SJCRH30 (cell line): ENCODE results near the gene ACTN1. TPM values are rescaled to one million over a fixed set of nuclear protein-coding genes. Genes with fewer than 3 reads are reported as not detected.

Source experiments
- DNase-seq, 2 experiments: peaks; one replicate each; pipeline ENCODE4 v3.0.0-alpha.2; 2015 to 2020
- H3K27ac ChIP-seq: fragments of 250-450 bp; sonication (Bioruptor Pico); 2 replicates; pipeline ENCODE4 v1.5.1; 2020; ENCODE audit warnings: mild to moderate bottlenecking, moderate library complexity
- H3K27me3 ChIP-seq: fragments of 250-450 bp; sonication (Bioruptor Pico); 2 replicates; pipeline ENCODE4 v1.5.1; 2020; ENCODE audit warnings: mild to moderate bottlenecking, moderate library complexity
- H3K36me3 ChIP-seq: fragments of 250-450 bp; sonication (Bioruptor Pico); 2 replicates; pipeline ENCODE4 v1.5.1; 2020; ENCODE audit warnings: mild to moderate bottlenecking, moderate library complexity
- H3K4me1 ChIP-seq: fragments of 250-450 bp; sonication (Bioruptor Pico); 2 replicates; pipeline ENCODE4 v1.5.1; 2020; ENCODE audit warnings: mild to moderate bottlenecking, moderate library complexity
- H3K4me3 ChIP-seq: fragments of 250-450 bp; sonication (Bioruptor Pico); 2 replicates; pipeline ENCODE4 v1.5.1; 2020; ENCODE audit warnings: mild to moderate bottlenecking, moderate library complexity
- H3K9me3 ChIP-seq: fragments of 250-450 bp; sonication (Bioruptor Pico); replicated peaks from 2 replicates; pipeline ENCODE4 v1.5.1; 2020; ENCODE audit warnings: mild to moderate bottlenecking, moderate library complexity
- total RNA-seq: library from RNA; depleted of rRNA; stranded (reverse); fragments of >200 nt; shearing (Covaris generic); gene quantifications from 2 replicates; pipeline ENCODE4 v1.2.3, GENCODE V29; 2014; rRNA removed

The ACTN1 gene
- total RNA-seq, 1 experiment from 2014 or later, result 101 TPM

DNA sequence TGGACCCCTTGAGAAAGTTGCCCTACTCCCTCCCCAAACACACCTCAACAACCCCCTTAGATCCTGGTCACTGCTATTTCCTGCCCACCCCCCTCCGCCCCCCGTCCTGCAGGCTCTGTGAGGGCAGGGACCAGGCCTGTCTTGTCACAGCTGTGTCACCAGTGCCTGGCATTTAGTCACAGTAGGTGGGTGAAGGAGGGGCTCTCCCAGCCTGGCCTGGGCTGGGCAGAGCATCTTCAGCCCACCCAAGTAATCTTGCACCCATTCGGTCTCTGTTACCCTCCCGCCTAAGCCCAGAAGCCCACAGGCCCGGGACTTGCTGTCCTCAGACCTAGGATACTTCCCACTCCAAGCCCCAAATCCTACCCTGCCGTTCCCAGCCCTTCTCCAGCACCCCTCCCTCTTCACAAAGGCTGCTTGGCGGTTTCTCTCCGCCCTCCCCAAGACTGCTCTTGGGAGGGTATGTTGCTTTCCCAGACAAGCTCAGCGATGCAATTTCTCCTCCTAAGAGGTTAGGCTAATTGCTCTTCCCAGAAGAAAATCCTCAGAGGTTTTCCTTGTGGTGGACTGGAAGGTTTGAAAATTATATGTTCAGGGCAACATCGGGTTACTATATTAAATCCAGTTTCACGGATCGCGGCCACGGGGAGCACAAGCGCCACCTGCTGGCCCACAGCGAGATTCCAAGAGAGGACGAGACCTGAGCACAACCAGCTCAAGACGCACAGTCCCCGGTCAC is 135.5 kb downstream of the ACTN1 start:
- Histone ChIP-seq H3K9me3 (no peaks in the 10 kb centered on the region), H3K4me3 (peak overlapping the region; percentile 59), H3K4me1 (peaks cover 4% of the 10 kb centered on the region; the same call in 1 of the 2 replicates), H3K36me3 (no peaks in the 10 kb centered on the region), H3K27ac (peak overlapping the region; percentile 87), H3K27me3 (no peaks in the 10 kb centered on the region)
- peak; percentile 76 to 87 for DNase-seq

DNA sequence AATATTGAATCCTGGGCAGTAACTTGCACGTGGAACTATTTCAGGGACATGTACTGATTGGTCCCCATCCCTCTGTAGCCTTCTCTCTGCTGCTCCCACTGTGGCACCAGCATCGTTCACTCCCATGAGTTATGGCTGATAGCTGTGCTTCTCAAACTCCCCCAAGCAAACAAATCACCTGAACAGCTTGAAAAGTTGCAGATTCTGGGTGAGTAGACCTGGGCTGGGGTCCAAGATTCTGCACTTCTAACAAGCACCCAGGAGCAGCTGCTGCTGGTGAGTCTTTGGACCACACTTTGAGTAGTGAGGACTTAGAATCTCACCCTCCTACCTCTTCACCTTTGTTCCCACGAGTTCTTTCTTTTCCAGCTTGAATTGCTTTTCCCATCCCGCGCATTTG is 136.8 kb downstream of the ACTN1 start:
- no peak overlapping the region for H3K4me3 ChIP-seq

DNA sequence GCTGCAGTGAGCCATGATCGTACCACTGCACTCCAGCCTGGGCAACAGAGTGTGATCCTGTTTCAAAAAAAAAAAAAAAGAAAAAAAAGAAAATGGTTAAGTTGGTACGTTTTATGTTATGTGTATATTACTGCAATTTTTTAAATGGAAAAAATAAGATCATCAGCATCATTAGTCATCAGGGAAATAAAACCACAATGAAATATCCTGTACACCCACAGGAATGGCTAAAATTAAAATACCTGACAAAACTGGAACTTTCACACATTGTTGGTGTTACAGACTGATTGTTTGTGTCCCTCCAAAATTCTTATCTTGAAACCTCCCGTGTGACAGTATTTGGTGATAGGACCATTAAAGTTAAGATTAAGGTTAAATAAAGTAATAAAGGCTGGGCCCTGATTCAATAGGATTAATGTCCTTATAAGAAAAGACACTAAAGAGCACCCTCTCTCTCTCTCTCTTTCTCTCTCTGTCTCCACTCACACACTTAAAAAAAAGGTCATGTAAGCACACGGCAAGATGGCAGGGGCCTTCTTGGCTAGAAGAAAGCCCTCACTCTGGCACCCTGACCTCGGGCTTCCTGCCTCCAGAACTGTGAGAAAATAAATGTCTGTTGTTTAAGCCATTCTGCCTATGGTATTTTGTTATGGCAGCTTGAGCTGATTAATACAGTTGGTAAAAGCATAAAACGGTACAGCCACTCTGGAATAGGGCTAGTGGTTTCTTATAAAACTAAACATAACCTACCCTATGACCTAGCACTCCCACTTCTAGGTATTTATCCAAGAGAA is 137.9 kb downstream of the ACTN1 start:
- Histone ChIP-seq H3K27ac (no peak overlapping the region), H3K27me3 (no peaks in the 10 kb centered on the region), H3K36me3 (no peaks in the 10 kb centered on the region), H3K4me3 (no peak overlapping the region), H3K4me1 (peaks cover 4% of the 10 kb centered on the region; the same call in 1 of the 2 replicates), H3K9me3 (peaks cover 8% of the 10 kb centered on the region)
- DNase-seq, result no peak

More for the DNA sequence above, 136.8 kb downstream of the ACTN1 start:
- Histone ChIP-seq H3K9me3 (peaks cover under 1% of the 10 kb centered on the region; the same call in 1 of the 2 replicates), H3K27ac (no peak overlapping the region), H3K27me3 (no peaks in the 10 kb centered on the region), H3K4me1 (peaks cover 4% of the 10 kb centered on the region; the same call in 1 of the 2 replicates), H3K36me3 (no peaks in the 10 kb centered on the region)
- DNase-seq, result peak in 1 of 2 experiments; percentile 28

GRCh38 chr14:68840454-68840853 is 138.6 kb downstream of the ACTN1 start:
- Histone ChIP-seq H3K4me3 (no peak overlapping the region), H3K36me3 (no peaks in the 10 kb centered on the region), H3K27me3 (no peaks in the 10 kb centered on the region), H3K27ac (no peak overlapping the region), H3K4me1 (peaks cover 4% of the 10 kb centered on the region; the same call in 1 of the 2 replicates), H3K9me3 (peaks cover 13% of the 10 kb centered on the region)
- no peak for DNase-seq

GRCh38 chr14:68836082-68836481 is 143.0 kb downstream of the ACTN1 start:
- Histone ChIP-seq H3K27me3 (no peaks in the 10 kb centered on the region), H3K4me3 (no peak overlapping the region), H3K27ac (no peak overlapping the region), H3K9me3 (peaks cover 20% of the 10 kb centered on the region), H3K4me1 (no peaks in the 10 kb centered on the region), H3K36me3 (no peaks in the 10 kb centered on the region)
- DNase-seq, result no peak

GRCh38 chr14:68834816-68835215 is 144.3 kb downstream of the ACTN1 start:
- no peaks in the 10 kb centered on the region for H3K36me3 ChIP-seq
- H3K4me1 ChIP-seq, result no peaks in the 10 kb centered on the region
- H3K27me3 ChIP-seq, result no peaks in the 10 kb centered on the region
- H3K4me3 ChIP-seq, result no peak overlapping the region
- H3K9me3 ChIP-seq, result peaks cover 21% of the 10 kb centered on the region
- no peak overlapping the region for H3K27ac ChIP-seq
- no peak for DNase-seq

- Histone ChIP-seq H3K36me3 (no peaks in the 10 kb centered on the region), H3K27me3 (no peaks in the 10 kb centered on the region), H3K4me1 (no peaks in the 10 kb centered on the region), H3K9me3 (peaks cover 7% of the 10 kb centered on the region; the same call in 1 of the 2 replicates), H3K4me3 (no peak overlapping the region), H3K27ac (no peak overlapping the region)
- no peak for DNase-seq
Measured at GRCh38 chr14:68828698-68829097, 150.4 kb downstream of the ACTN1 start.

GRCh38 chr14:68825729-68826128 is 153.4 kb downstream of the ACTN1 start:
- H3K4me1 ChIP-seq, result peaks cover 3% of the 10 kb centered on the region; the same call in 1 of the 2 replicates
- H3K36me3 ChIP-seq, result no peaks in the 10 kb centered on the region
- no peak overlapping the region for H3K27ac ChIP-seq
- no peaks in the 10 kb centered on the region for H3K9me3 ChIP-seq
- no peak for DNase-seq
- no peaks in the 10 kb centered on the region for H3K27me3 ChIP-seq
- no peak overlapping the region for H3K4me3 ChIP-seq

DNA sequence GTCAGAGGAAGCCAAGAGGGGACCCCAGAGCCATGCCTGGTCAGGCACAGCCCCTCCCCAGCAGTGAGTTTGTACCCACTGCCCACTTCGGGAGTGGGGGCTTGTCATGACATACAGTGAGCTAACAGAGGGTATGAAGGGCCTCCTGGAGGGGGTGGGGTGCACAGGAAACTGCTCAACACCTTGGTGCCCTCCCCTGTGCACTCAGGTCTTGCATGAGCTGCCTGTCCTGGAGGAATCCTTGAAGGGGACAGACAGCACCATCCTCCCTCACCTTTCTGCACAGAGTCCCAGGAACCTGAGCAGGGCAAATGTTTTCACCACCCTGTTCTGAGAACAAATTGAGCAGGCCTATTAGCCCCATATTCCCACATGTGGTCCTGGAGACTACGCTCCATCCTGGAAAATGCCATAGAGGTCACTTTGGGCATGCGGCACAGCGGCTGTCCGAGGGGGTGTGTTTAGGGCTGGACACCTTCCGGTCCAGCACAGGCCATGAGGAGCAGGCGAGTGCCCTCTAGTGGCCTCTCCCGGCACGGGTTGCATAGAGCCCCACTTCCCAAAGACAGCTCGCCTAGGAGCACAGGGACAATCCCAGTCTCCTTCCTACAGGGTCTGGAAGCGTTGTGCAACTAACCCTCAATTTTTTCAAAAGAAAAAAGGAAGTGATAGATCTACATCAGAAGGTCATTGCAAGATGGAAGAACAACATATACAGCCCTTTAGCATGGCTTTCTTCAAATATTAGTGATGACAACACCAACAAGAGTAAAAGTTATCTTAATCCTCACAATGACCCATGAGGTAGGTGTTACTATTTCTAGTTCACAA is 154.4 kb downstream of the ACTN1 start:
- Histone ChIP-seq H3K27ac (peak overlapping the region; percentile 36; the same call in 1 of the 2 replicates), H3K36me3 (no peaks in the 10 kb centered on the region), H3K4me1 (peaks cover 3% of the 10 kb centered on the region; the same call in 1 of the 2 replicates), H3K27me3 (no peaks in the 10 kb centered on the region), H3K4me3 (no peak overlapping the region), H3K9me3 (no peaks in the 10 kb centered on the region)
- DNase-seq, result peak; percentile 90 to 94

DNA sequence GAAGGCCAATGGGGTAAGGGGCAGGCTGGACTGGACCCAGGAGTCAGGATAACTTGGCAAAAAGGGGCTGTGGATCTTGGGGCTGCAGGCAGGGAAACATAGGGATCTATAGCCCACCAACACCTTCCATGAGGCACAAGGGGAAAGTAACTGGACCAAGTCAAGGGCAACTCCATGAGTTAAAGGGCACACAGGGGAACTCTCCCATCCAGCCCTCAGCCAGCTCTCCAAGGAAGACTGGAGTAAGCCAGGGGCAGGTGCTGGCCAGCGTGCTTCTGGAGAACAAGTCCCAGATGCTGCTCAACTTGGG is 154.9 kb downstream of the ACTN1 start:
- Histone ChIP-seq H3K27me3 (no peaks in the 10 kb centered on the region), H3K27ac (no peak overlapping the region; the same call in 1 of the 2 replicates), H3K36me3 (no peaks in the 10 kb centered on the region), H3K4me1 (peaks cover 3% of the 10 kb centered on the region; the same call in 1 of the 2 replicates), H3K4me3 (no peak overlapping the region), H3K9me3 (no peaks in the 10 kb centered on the region)
- no peak for DNase-seq

Other genes starting within 250 kb of the ACTN1 start
- 67.4 and 70.3 TPM in 2 replicates for gene ZFP36L1, start 186.2 kb downstream of the ACTN1 start, total RNA-seq
- gene DCAF5, start 173.8 kb upstream of the ACTN1 start, total RNA-seq, result 27.7 and 29.0 TPM in 2 replicates
- gene EXD2, start 212.2 kb upstream of the ACTN1 start, total RNA-seq, result 9.8 and 10.0 TPM in 2 replicates